Ovary (tissue), 9 donors: ENCODE measurements around the gene LGALS3BP. TPM values are rescaled to one million over a fixed set of nuclear protein-coding genes. Genes with fewer than 3 reads are reported as not detected.

Experiments
- DNase-seq, 5 donors: peaks; one replicate each; pipeline ENCODE4 v3.0.0-alpha.2; 2019 to 2020
- H3K27ac ChIP-seq, 2 donors: fragments of 200-600 bp; one replicate each; pipeline versions ENCODE4 v1.5.1 to v1.8.0; 2019 to 2022
- H3K27me3 ChIP-seq: fragments of 200-600 bp; one replicate; pipeline ENCODE4 v1.8.0; 2022
- H3K36me3 ChIP-seq: fragments of 200-600 bp; sonication (generic); one replicate; pipeline ENCODE4 v1.5.1; 2019
- H3K4me1 ChIP-seq: one replicate; pipeline ENCODE4 v1.8.1; 2013; ENCODE audit warnings: mild to moderate bottlenecking, moderate library complexity; ENCODE audit not compliant: insufficient read depth
- H3K4me3 ChIP-seq: fragments of 200-600 bp; sonication (generic); one replicate; pipeline ENCODE4 v1.5.1; 2017
- H3K9me3 ChIP-seq, 2 donors: fragments of 200-600 bp in 1 of 2; sonication (generic) in 1 of 2; one replicate each; pipeline versions ENCODE4 v1.5.1 to v1.8.1; 2013 to 2019; ENCODE audit warnings: mild to moderate bottlenecking in 1 of 2, moderate library complexity in 1 of 2
- EP300 ChIP-seq: sonication (generic); formaldehyde crosslinking; IDR thresholded peaks from one replicate; pipeline ENCODE4 v1.6.1; 2017; ENCODE audit warnings: antibody characterized with exemption
- POLR2A ChIP-seq: fragments of 450-650 bp; IDR thresholded peaks from one replicate; pipeline ENCODE4 v1.6.1; 2017; ENCODE audit warnings: antibody characterized with exemption, mild to moderate bottlenecking, moderate library complexity
- WGBS, 3 donors: extraction: QIAGEN DNeasy Blood & Tissue Kit in 1 of 3; methylation state at CpG; one replicate each; pipeline versions ENCODE4 v1.1.5 to v1.1.7; 2013 to 2017; 5-methylcytosine and 5-hydroxymethylcytosine counted together
- intact Hi-C, 4 donors: fragments of 100-400 bp; cut with DNase I; formaldehyde crosslinking; loops; one replicate each; pipeline versions ENCODE4 v1.11.0 to v1.15.1; 2022 to 2023
- polyA plus RNA-seq, 2 donors: library from polyadenylated mRNA; stranded (reverse); fragments of 200-250 nt in 1 of 2; fragments of 350-450 nt in 1 of 2; fragmentation: Illumina TruSeq in 1 of 2; extraction: RNeasy Lipid Tissue Mini Kit (QIAGEN cat#74804) in 1 of 2; gene quantifications; one replicate each; pipeline ENCODE4 v1.2.3, GENCODE V29; 2013 to 2014
- total RNA-seq, 7 donors: library from RNA; depleted of rRNA in 2 of 7; stranded (reverse); fragments of >200 nt in 2 of 7; fragmentation: NEBNext Ultra II Directional in 3 of 7; extraction: Animal tissue kit (Norgen Biotek cat#: 25700) in 3 of 7; gene quantifications; one replicate each; pipeline versions ENCODE4 v1.1.0 to v1.2.4, GENCODE V29; 2016 to 2023
- TF ChIP-seq, protein P1 (sequence below), 3 donors: fragments of 450-650 bp in 2 of 3; fragments of 200-600 bp in 1 of 3; IDR thresholded peaks; one replicate each; pipeline versions ENCODE4 v1.5.1 to v1.8.0; 2016 to 2022; ENCODE audit warnings: antibody characterized with exemption in 3 of 3, mild to moderate bottlenecking in 1 of 3
- donor health status: DM: no; HTN: no; CAD: no; lungs with moderate emphysema.
- donor health status: DM: no; HTN: no; CAD: no.
- donor health status: Bipolar disorder and iron deficiency.
- donor health status: DM: yes; HTN: yes; CAD: no.
- donor health status: DM: no; HTN: no; CAD: no.
- donor health status: DM: yes; HTN: yes; CAD: no.

The LGALS3BP gene
- total and polyA plus RNA-seq, 9 donors = 191 to 584 (median 250) TPM

DNA sequence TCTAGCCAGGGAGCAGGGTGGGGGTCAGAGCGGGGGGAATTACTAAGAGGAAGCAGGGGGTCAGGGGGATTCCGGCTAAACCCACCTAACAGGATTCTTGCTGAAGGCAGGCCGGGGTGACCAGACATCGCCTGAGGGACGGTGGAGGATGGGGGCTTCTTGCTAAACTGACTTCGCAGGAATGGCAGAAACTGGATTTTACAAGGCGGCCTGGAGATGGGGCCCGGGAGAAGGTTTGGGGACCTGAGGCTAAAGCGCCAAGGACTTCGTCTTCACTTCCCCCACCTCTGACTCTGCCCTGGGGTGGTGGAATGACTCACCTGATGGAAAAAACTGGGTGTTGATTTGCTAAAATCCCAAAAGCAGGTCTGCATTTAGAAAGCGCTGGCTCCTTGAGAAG is 23.5 kb downstream of the LGALS3BP start:
- H3K9me3 ChIP-seq = no peaks in the 10 kb centered on the region

DNA sequence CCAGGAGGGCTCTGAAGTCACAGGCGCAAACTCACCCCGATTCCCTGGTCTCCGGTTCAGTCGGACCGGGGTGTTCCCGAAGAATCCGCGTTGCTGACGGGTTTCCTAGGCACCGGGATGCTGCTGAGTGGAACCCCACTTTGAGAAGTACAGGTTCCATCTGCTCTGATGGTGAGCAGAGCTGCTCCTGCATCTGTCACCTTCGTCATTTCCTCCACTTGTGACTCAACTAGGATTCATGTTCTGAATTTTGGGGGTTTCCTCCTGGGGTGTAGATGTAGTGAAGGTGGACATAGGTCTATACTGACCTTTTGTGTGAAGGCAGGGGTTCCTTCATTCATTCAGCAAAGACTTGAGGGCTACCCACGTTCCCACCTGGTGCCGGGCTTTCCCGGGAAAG is 25.0 kb downstream of the LGALS3BP start:
- no peak overlapping the region for H3K4me3 ChIP-seq
- H3K36me3 ChIP-seq = no peaks in the 10 kb centered on the region
- peak overlapping the region in 1 of 2 donors; percentile 84 for H3K27ac ChIP-seq
- H3K9me3 ChIP-seq = no peaks in the 10 kb centered on the region
- 89 to 93% (median 90%) methylated on average over 14 of the region's 14 CpGs for WGBS, 3 donors
- H3K27me3 ChIP-seq = no peaks in the 10 kb centered on the region
- intact Hi-C loops = no loop called here
- no peak for DNase-seq
- TF ChIP-seq EP300 = no peak
- TF ChIP-seq POLR2A = no peak
- H3K4me1 ChIP-seq = peaks cover 16% of the 10 kb centered on the region

More for the DNA sequence above, 23.5 kb downstream of the LGALS3BP start:
- intact Hi-C loops = no loop called here
- 87 to 92% (median 90%) methylated on average over 11 of the region's 11 CpGs for WGBS, 3 donors
- peaks cover 16% of the 10 kb centered on the region for H3K4me1 ChIP-seq
- H3K4me3 ChIP-seq = no peak overlapping the region
- H3K27me3 ChIP-seq = no peaks in the 10 kb centered on the region
- no peak overlapping the region for H3K27ac ChIP-seq
- H3K36me3 ChIP-seq = no peaks in the 10 kb centered on the region
- TF ChIP-seq, protein P1, sequence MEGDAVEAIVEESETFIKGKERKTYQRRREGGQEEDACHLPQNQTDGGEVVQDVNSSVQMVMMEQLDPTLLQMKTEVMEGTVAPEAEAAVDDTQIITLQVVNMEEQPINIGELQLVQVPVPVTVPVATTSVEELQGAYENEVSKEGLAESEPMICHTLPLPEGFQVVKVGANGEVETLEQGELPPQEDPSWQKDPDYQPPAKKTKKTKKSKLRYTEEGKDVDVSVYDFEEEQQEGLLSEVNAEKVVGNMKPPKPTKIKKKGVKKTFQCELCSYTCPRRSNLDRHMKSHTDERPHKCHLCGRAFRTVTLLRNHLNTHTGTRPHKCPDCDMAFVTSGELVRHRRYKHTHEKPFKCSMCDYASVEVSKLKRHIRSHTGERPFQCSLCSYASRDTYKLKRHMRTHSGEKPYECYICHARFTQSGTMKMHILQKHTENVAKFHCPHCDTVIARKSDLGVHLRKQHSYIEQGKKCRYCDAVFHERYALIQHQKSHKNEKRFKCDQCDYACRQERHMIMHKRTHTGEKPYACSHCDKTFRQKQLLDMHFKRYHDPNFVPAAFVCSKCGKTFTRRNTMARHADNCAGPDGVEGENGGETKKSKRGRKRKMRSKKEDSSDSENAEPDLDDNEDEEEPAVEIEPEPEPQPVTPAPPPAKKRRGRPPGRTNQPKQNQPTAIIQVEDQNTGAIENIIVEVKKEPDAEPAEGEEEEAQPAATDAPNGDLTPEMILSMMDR (IDR thresholded peaks at IDR 0.05) = no peak
- no peak for TF ChIP-seq POLR2A
- no peak for TF ChIP-seq EP300
- no peak for DNase-seq

DNA sequence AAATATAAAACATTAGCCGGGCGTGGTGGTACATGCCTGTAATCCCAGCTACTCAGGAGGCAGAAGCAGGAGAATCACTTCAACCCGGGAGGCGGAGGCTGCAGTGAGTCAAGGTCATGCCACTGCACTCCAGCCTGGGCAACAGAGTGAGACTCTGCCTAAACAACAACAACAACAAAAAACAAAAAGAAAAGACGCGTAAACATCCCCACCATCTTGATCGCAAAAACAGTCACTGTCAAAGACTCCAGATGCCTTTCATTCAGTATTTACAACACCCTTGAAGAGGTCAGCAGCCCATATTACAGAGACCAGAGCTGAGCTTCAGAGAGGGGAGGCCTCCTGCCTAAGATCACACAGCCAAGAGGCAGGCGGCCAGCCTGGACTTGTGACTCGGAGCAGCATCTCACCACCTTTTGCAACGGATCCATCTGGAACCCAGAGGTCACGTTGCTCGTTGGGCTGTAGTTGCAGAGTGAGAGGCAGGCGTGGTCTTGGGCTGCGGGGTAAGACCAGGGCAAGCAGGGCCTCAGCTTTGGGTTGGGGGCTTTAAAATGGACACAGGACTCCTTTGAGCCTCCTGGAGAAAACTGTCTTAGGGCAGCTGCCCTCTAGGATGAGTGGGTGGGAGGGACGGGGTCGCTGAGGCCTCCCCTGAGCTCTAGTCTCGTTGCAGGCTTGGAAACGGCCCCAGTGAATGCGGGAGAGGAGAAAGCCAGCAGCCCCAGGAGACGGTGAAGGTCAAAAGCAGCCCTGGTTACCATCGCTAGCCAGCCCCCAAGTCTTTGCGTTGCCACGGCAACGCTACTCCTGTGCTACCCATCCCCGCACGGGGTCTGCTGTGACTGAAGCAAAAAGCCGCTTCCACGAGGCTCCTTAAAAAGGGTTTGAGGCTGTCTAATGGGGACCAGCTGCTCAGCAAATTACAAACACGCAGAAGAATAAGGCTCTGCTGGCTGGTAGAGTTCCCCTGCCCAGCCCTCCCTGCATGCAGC is 26.1 kb downstream of the LGALS3BP start:
- Histone ChIP-seq H3K4me3 (no peak overlapping the region), H3K4me1 (peaks cover 16% of the 10 kb centered on the region), H3K36me3 (no peaks in the 10 kb centered on the region), H3K9me3 (no peaks in the 10 kb centered on the region), H3K27me3 (no peaks in the 10 kb centered on the region), H3K27ac (peak overlapping the region; percentile 44 to 84)
- 23 to 41% (median 30%) methylated on average over 29 of the region's 29 CpGs for WGBS, 3 donors
- intact Hi-C loops = no loop called here
- peak; percentile 54 to 78 (median 64) for DNase-seq
- TF ChIP-seq POLR2A = no peak
- no peak for TF ChIP-seq EP300
- TF ChIP-seq, protein P1 (IDR thresholded peaks at IDR 0.05) = no peak

DNA sequence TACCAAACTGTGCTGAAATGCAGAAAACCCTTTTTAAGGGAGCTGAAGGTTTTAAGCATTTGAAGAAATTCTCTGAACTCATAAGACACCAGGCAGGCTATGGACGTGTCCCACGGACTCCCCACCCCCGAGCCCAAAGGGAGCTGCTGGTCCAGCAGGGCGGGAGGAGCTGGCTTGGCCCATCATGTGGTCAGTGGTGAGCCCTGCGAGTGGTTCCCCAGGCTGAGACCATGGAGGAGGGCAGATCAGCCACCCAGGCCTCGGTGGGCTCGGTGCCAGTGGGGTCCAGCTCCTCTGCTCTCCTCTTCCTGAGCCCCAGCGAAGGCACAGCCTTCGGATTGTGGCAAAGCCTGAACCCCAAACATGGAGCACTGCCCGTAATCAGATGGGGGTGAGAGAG is 27.0 kb downstream of the LGALS3BP start:
- Histone ChIP-seq H3K9me3 (no peaks in the 10 kb centered on the region), H3K27ac (peak overlapping the region; percentile 61 to 84), H3K4me3 (no peak overlapping the region), H3K36me3 (no peaks in the 10 kb centered on the region), H3K27me3 (no peaks in the 10 kb centered on the region), H3K4me1 (peaks cover 20% of the 10 kb centered on the region)
- WGBS, 3 donors = 37 to 67% (median 55%) methylated on average over 10 of the region's 10 CpGs
- intact Hi-C loops = no loop called here
- peak; percentile 61 to 72 (median 69) for DNase-seq
- TF ChIP-seq, protein P1 (IDR thresholded peaks at IDR 0.05) = no peak
- TF ChIP-seq POLR2A = no peak
- no peak for TF ChIP-seq EP300
